ENCODE results near the gene KRTAP9-2.
A peak's percentile ranks its signal among the peaks of the same experiment; 100 is the strongest.
"Not testable (repeated sequence)": the region's sequence is repeated elsewhere in the genome, so short reads cannot be mapped to it uniquely, and the experiment has no call there.

KRTAP9-2 gene

GRCh38 chr17:41226598-41227095 is at the start of gene KRTAP9-2:
Gene KRTAP9-2, plus strand, starts transcription at chr17:41226648. Its CDS starts 7 bp downstream, at chr17:41226655.
- not testable (repeated sequence) for DNase-seq (ENCODE audit: low read depth); H3K4me3 ChIP-seq (ENCODE audit: low read length)

GRCh38 chr17:41176744-41177387 is 49.6 kb upstream of the KRTAP9-2 start:
- DNase-seq (ENCODE audit: low read depth): no peak
- H3K4me3 ChIP-seq (ENCODE audit: low read length): no peak overlapping the region
- TF ChIP-seq CTCF (conservative IDR thresholded peaks at IDR 0.05; ENCODE audit: low read length): no peak

- TF ChIP-seq CTCF (conservative IDR thresholded peaks at IDR 0.05; ENCODE audit: low read length): no peak
- DNase-seq (ENCODE audit: low read depth): no peak
- H3K4me3 ChIP-seq (ENCODE audit: low read length): no peak within 1 kb of the TSS
Observed at GRCh38 chr17:41177727-41178271, 48.6 kb upstream of the KRTAP9-2 start, which contains the start of gene KRTAP4-2. Gene KRTAP4-2, minus strand, starts transcription at chr17:41178221. Its CDS starts 57 bp downstream, at chr17:41178164.

GRCh38 chr17:41178341-41178740 is 48.1 kb upstream of the KRTAP9-2 start:
- DNase-seq (ENCODE audit: low read depth): peak; percentile 46
- TF ChIP-seq CTCF (conservative IDR thresholded peaks at IDR 0.05; ENCODE audit: low read length): no peak
- no peak overlapping the region for H3K4me3 ChIP-seq (ENCODE audit: low read length)

GRCh38 chr17:41178843-41179616 is 47.4 kb upstream of the KRTAP9-2 start:
- TF ChIP-seq CTCF (conservative IDR thresholded peaks at IDR 0.05; ENCODE audit: low read length): no peak
- DNase-seq (ENCODE audit: low read depth): peak; percentile 58

GRCh38 chr17:41184480-41184961 is 41.9 kb upstream of the KRTAP9-2 start, which contains the start of gene KRTAP4-1:
Gene KRTAP4-1, minus strand, starts transcription at chr17:41184911. Its CDS starts 57 bp downstream, at chr17:41184854.
- H3K4me3 ChIP-seq (ENCODE audit: low read length): no peak within 1 kb of the TSS
- TF ChIP-seq CTCF (conservative IDR thresholded peaks at IDR 0.05; ENCODE audit: low read length): no peak
- DNase-seq (ENCODE audit: low read depth): no peak

More at GRCh38 chr17:41178843-41179616, 47.4 kb upstream of the KRTAP9-2 start:
- no peak overlapping the region for H3K4me3 ChIP-seq (ENCODE audit: low read length)

- no peak for TF ChIP-seq CTCF (conservative IDR thresholded peaks at IDR 0.05; ENCODE audit: low read length)
- H3K4me3 ChIP-seq (ENCODE audit: low read length): no peak overlapping the region
- DNase-seq (ENCODE audit: low read depth): no peak
Observed at GRCh38 chr17:41185001-41185400, 41.4 kb upstream of the KRTAP9-2 start.

Data from AG10803 (cell line).